Upper lobe of right lung (tissue), 1 donor: ENCODE results near the gene BFSP2. TPM values are rescaled to one million over a fixed set of nuclear protein-coding genes. Genes with fewer than 3 reads are reported as not detected.
"Not testable (repeated sequence)": the region's sequence is repeated elsewhere in the genome, so short reads cannot be mapped to it uniquely, and the experiment has no call there.

Experiments
- ATAC-seq: fragments of 200-7000 bp; cut with Tn5 transposase; one replicate; pipeline ENCODE4 v1.9.1; 2020; ENCODE audit warnings: mild to moderate bottlenecking, moderate library complexity
- DNase-seq: peaks from one replicate; pipeline ENCODE4 v3.0.0-alpha.2; 2020
- H3K27ac ChIP-seq: fragments of 200-600 bp; one replicate; pipeline ENCODE4 v1.8.0; 2022
- H3K27me3 ChIP-seq: fragments of 200-600 bp; one replicate; pipeline ENCODE4 v1.8.0; 2022; ENCODE audit warnings: mild to moderate bottlenecking
- H3K36me3 ChIP-seq: fragments of 200-600 bp; one replicate; pipeline ENCODE4 v1.8.0; 2022
- H3K4me1 ChIP-seq: fragments of 200-600 bp; one replicate; pipeline ENCODE4 v1.8.0; 2022
- H3K4me3 ChIP-seq: fragments of 200-600 bp; one replicate; pipeline ENCODE4 v1.8.0; 2022; ENCODE audit warnings: mild to moderate bottlenecking
- H3K9me3 ChIP-seq: fragments of 200-600 bp; one replicate; pipeline ENCODE4 v1.8.0; 2022
- CTCF ChIP-seq: fragments of 200-600 bp; IDR thresholded peaks from one replicate; pipeline ENCODE4 v1.8.0; 2022; ENCODE audit warnings: antibody characterized with exemption
- intact Hi-C: fragments of 100-400 bp; cut with DNase I; formaldehyde crosslinking; loops from one replicate; pipeline ENCODE4 v1.11.0; 2022
- total RNA-seq: library from RNA; stranded (reverse); fragmentation: NEBNext Ultra II Directional; extraction: Animal tissue kit (Norgen Biotek cat#: 25700); gene quantifications from one replicate; pipeline ENCODE4 v1.2.1, GENCODE V29; 2021
- donor health status: DM: no; HTN: yes; CAD: no; lungs with severe emphysema.

Gene BFSP2
- total RNA-seq, 1 donor from 2014 or later, result not detected

- no peaks in the 10 kb centered on the region for H3K9me3 ChIP-seq
- no peaks in the 10 kb centered on the region for H3K36me3 ChIP-seq
- no peak overlapping the region for H3K27ac ChIP-seq
- ATAC-seq (no peak), DNase-seq (no peak)
- intact Hi-C loops, result no loop called here
- H3K4me3 ChIP-seq, result no peak overlapping the region
- TF ChIP-seq CTCF, result no peak
- no peaks in the 10 kb centered on the region for H3K4me1 ChIP-seq
- no peaks in the 10 kb centered on the region for H3K27me3 ChIP-seq
Observed at GRCh38 chr3:133520286-133520685, 120.4 kb downstream of the BFSP2 start.

GRCh38 chr3:133520938-133521337 lies 121.1 kb downstream of the BFSP2 start:
- H3K27ac ChIP-seq, ATAC-seq, intact Hi-C loops: not testable (repeated sequence)

GRCh38 chr3:133521946-133522345 lies 122.1 kb downstream of the BFSP2 start:
- Histone ChIP-seq H3K27ac (no peak overlapping the region), H3K4me1 (no peaks in the 10 kb centered on the region), H3K4me3 (no peak overlapping the region), H3K36me3 (no peaks in the 10 kb centered on the region), H3K9me3 (no peaks in the 10 kb centered on the region), H3K27me3 (no peaks in the 10 kb centered on the region)
- no peak for TF ChIP-seq CTCF
- intact Hi-C loops, result no loop called here
- DNase-seq (no peak), ATAC-seq (no peak)

More at GRCh38 chr3:133520938-133521337, 121.1 kb downstream of the BFSP2 start:
- H3K9me3 ChIP-seq, H3K36me3 ChIP-seq, H3K27me3 ChIP-seq, DNase-seq, H3K4me1 ChIP-seq, H3K4me3 ChIP-seq: not testable (repeated sequence)

GRCh38 chr3:133523758-133524157 lies 123.9 kb downstream of the BFSP2 start:
- H3K4me3 ChIP-seq, H3K27ac ChIP-seq: not testable (repeated sequence)
- peak; percentile 44 for ATAC-seq

More at GRCh38 chr3:133523758-133524157, 123.9 kb downstream of the BFSP2 start:
- H3K36me3 ChIP-seq, H3K27me3 ChIP-seq, H3K4me1 ChIP-seq, intact Hi-C loops, H3K9me3 ChIP-seq, DNase-seq: not testable (repeated sequence)

Other genes with a start within 250 kb of the BFSP2 start
- 184 TPM for gene CDV3, start 173.6 kb downstream of the BFSP2 start, total RNA-seq